ENCODE results near the gene AFF3.
"Not testable (repeated sequence)": the region's sequence is repeated elsewhere in the genome, so short reads cannot be mapped to it uniquely, and the experiment has no call there.

Gene AFF3

GRCh38 chr2:100104718-100105677, 37.4 kb downstream of the AFF3 start:
- peak in 4 of 6 experiments; percentile 23 to 35 (median 31) for DNase-seq

- DNase-seq: not testable (repeated sequence)
These were observed 38.1 kb downstream of the AFF3 start for GRCh38 chr2:100104265-100104664.

GRCh38 chr2:100103527-100104252, 38.7 kb downstream of the AFF3 start:
- not testable (repeated sequence) for DNase-seq

GRCh38 chr2:100102466-100103180, 39.8 kb downstream of the AFF3 start:
- DNase-seq: not testable (repeated sequence)

- DNase-seq: not testable (repeated sequence)
These were observed 43.5 kb downstream of the AFF3 start for GRCh38 chr2:100098855-100099254.

GRCh38 chr2:100097611-100098294, 44.6 kb downstream of the AFF3 start:
- not testable (repeated sequence) for DNase-seq

GRCh38 chr2:100095845-100096244, 46.5 kb downstream of the AFF3 start:
- not testable (repeated sequence) for DNase-seq

GRCh38 chr2:100091807-100092206, 50.6 kb downstream of the AFF3 start:
- not testable (repeated sequence) for DNase-seq

- not testable (repeated sequence) for DNase-seq
These were observed 56.6 kb downstream of the AFF3 start for GRCh38 chr2:100085744-100086143.

- DNase-seq: not testable (repeated sequence)
These were observed 58.8 kb downstream of the AFF3 start for GRCh38 chr2:100083421-100084216.

- DNase-seq: not testable (repeated sequence)
These were observed 60.0 kb downstream of the AFF3 start for GRCh38 chr2:100082302-100082978.

GRCh38 chr2:100077935-100078334, 64.5 kb downstream of the AFF3 start:
- no peak for DNase-seq

- no peak for DNase-seq
These were observed 64.9 kb downstream of the AFF3 start for GRCh38 chr2:100077456-100077855.

GRCh38 chr2:100075532-100075931, 66.9 kb downstream of the AFF3 start:
- no peak for DNase-seq

GRCh38 chr2:100073110-100073509, 69.3 kb downstream of the AFF3 start:
- DNase-seq: no peak

- no peak for DNase-seq
These were observed 69.9 kb downstream of the AFF3 start for GRCh38 chr2:100072503-100072902.

- DNase-seq: no peak
These were observed 70.9 kb downstream of the AFF3 start for GRCh38 chr2:100071335-100072043.

GRCh38 chr2:100070078-100070477, 72.3 kb downstream of the AFF3 start:
- no peak for DNase-seq

GRCh38 chr2:100068395-100068794, 74.0 kb downstream of the AFF3 start:
- DNase-seq: no peak

- no peak for DNase-seq
These were observed 74.6 kb downstream of the AFF3 start for GRCh38 chr2:100067784-100068183.

Data from stimulated activated naive CD4-positive, alpha-beta T cell (primary cell).